Activated T-cell treated with anti-CD3 and anti-CD28 coated beads for 24 hours (primary cell): ENCODE results near the gene OGDHL.
A peak's percentile ranks its signal among the peaks of the same experiment; 100 is the strongest.
"Not testable (repeated sequence)": the region's sequence is repeated elsewhere in the genome, so short reads cannot be mapped to it uniquely, and the experiment has no call there.

Experiments used
- DNase-seq: peaks from one replicate; pipeline ENCODE4 v3.0.0-alpha.2; 2020; ENCODE audit warnings: low read depth

The OGDHL gene

GRCh38 chr10:49761789-49762565, at the start of gene OGDHL:
TSS of gene OGDHL (minus strand) at chr10:49762323. CDS start at chr10:49758592, 3,731 bp downstream.
- peak; percentile 28 for DNase-seq

GRCh38 chr10:49803988-49804387, 41.9 kb upstream of the OGDHL start:
- no peak for DNase-seq

GRCh38 chr10:49798275-49798674, 36.2 kb upstream of the OGDHL start:
- no peak for DNase-seq

- DNase-seq: no peak
Observed at GRCh38 chr10:49791100-49791499, 29.0 kb upstream of the OGDHL start.

GRCh38 chr10:49784681-49785080, 22.6 kb upstream of the OGDHL start:
- DNase-seq: no peak

- DNase-seq: no peak
Observed at GRCh38 chr10:49783645-49784044, 21.5 kb upstream of the OGDHL start.

- no peak for DNase-seq
Observed at GRCh38 chr10:49781247-49781646, 19.1 kb upstream of the OGDHL start.

GRCh38 chr10:49778197-49778596, 16.1 kb upstream of the OGDHL start:
- no peak for DNase-seq

- no peak for DNase-seq
Observed at GRCh38 chr10:49776851-49777250, 14.7 kb upstream of the OGDHL start.

- DNase-seq: no peak
Observed at GRCh38 chr10:49775014-49775413, 12.9 kb upstream of the OGDHL start.

GRCh38 chr10:49772944-49773343, 10.8 kb upstream of the OGDHL start:
- DNase-seq: not testable (repeated sequence)

GRCh38 chr10:49771046-49771445, 8.9 kb upstream of the OGDHL start:
- not testable (repeated sequence) for DNase-seq

GRCh38 chr10:49769692-49770091, 7.6 kb upstream of the OGDHL start:
- DNase-seq: no peak

GRCh38 chr10:49768731-49769130, 6.6 kb upstream of the OGDHL start:
- no peak for DNase-seq

GRCh38 chr10:49768329-49768728, 6.2 kb upstream of the OGDHL start:
- DNase-seq: no peak

- DNase-seq: no peak
Observed at GRCh38 chr10:49767752-49768151, 5.6 kb upstream of the OGDHL start.

GRCh38 chr10:49766484-49766883, 4.4 kb upstream of the OGDHL start:
- no peak for DNase-seq

- DNase-seq: no peak
Observed at GRCh38 chr10:49762566-49762877, 399 bp upstream of the OGDHL start.

- DNase-seq: no peak
Observed at GRCh38 chr10:49761201-49761788, 828 bp downstream of the OGDHL start.

GRCh38 chr10:49760789-49761188, 1.3 kb downstream of the OGDHL start:
- no peak for DNase-seq

- no peak for DNase-seq
Observed at GRCh38 chr10:49759787-49760551, 2.2 kb downstream of the OGDHL start.

- DNase-seq: no peak
Observed at GRCh38 chr10:49758249-49758930, 3.7 kb downstream of the OGDHL start.

- no peak for DNase-seq
Observed at GRCh38 chr10:49756641-49757040, 5.5 kb downstream of the OGDHL start.
